ENCODE results near the gene THOC6. TPM values are rescaled to one million over a fixed set of nuclear protein-coding genes. Genes with fewer than 3 reads are reported as not detected.

The THOC6 gene
- total RNA-seq, 2 donors from 2014 or later: 19.0 to 24.7 TPM

- TF ChIP-seq CTCF (IDR thresholded peaks at IDR 0.05): peak; percentile 66
- Histone ChIP-seq H3K4me1 (ENCODE audit: control insufficient read depth in 1 of 2, low read depth in 2 of 2) (peaks cover 0 to 27% of the 10 kb centered on the region in 2 donors), H3K36me3 (peaks cover 12% of the 10 kb centered on the region), H3K4me3 (no peak overlapping the region), H3K9me3 (no peaks in the 10 kb centered on the region), H3K27ac (no peak overlapping the region), H3K27me3 (replicated peaks; ENCODE audit: insufficient read depth) (peaks cover 4% of the 10 kb centered on the region)
- no peak for ATAC-seq (ENCODE audit: insufficient number of reproducible peaks, low FRiP score, low read depth)
- no peak for DNase-seq (ENCODE audit: low spot score)
Observed at GRCh38 chr16:3027983-3028715, 4.3 kb downstream of the THOC6 start.

- ATAC-seq (ENCODE audit: insufficient number of reproducible peaks, low FRiP score, low read depth) (no peak), DNase-seq (ENCODE audit: low spot score) (no peak)
- no peak for TF ChIP-seq CTCF (IDR thresholded peaks at IDR 0.05)
- no peak overlapping the region for H3K27ac ChIP-seq
- H3K36me3 ChIP-seq: peaks cover 12% of the 10 kb centered on the region
- no peaks in the 10 kb centered on the region for H3K9me3 ChIP-seq
- H3K4me1 ChIP-seq (ENCODE audit: control insufficient read depth in 1 of 2, low read depth in 2 of 2): peaks cover 0 to 24% of the 10 kb centered on the region in 2 donors
- no peak overlapping the region for H3K4me3 ChIP-seq
- peaks cover 4% of the 10 kb centered on the region for H3K27me3 ChIP-seq (replicated peaks; ENCODE audit: insufficient read depth)
Observed at GRCh38 chr16:3028716-3029319, 5.0 kb downstream of the THOC6 start.

- ATAC-seq (ENCODE audit: insufficient number of reproducible peaks, low FRiP score, low read depth): no peak
- H3K4me3 ChIP-seq: peak overlapping the region; percentile 44
- H3K36me3 ChIP-seq: peaks cover 12% of the 10 kb centered on the region
- no peak overlapping the region for H3K27ac ChIP-seq
- DNase-seq (ENCODE audit: low spot score): no peak
- H3K27me3 ChIP-seq (replicated peaks; ENCODE audit: insufficient read depth): peaks cover 4% of the 10 kb centered on the region
- TF ChIP-seq CTCF (IDR thresholded peaks at IDR 0.05): no peak
- H3K4me1 ChIP-seq (ENCODE audit: control insufficient read depth in 1 of 2, low read depth in 2 of 2): peaks cover 0 to 20% of the 10 kb centered on the region in 2 donors
- H3K9me3 ChIP-seq: no peaks in the 10 kb centered on the region
Observed at GRCh38 chr16:3029491-3030221, 5.8 kb downstream of the THOC6 start.

GRCh38 chr16:3030222-3031212 is 6.7 kb downstream of the THOC6 start:
- peaks cover 4% of the 10 kb centered on the region for H3K27me3 ChIP-seq (replicated peaks; ENCODE audit: insufficient read depth)
- H3K4me1 ChIP-seq (ENCODE audit: control insufficient read depth in 1 of 2, low read depth in 2 of 2): peaks cover 0 to 11% of the 10 kb centered on the region in 2 donors
- DNase-seq (ENCODE audit: low spot score) (no peak), ATAC-seq (ENCODE audit: insufficient number of reproducible peaks, low FRiP score, low read depth) (no peak)
- TF ChIP-seq CTCF (IDR thresholded peaks at IDR 0.05): no peak
- no peak overlapping the region for H3K27ac ChIP-seq
- no peaks in the 10 kb centered on the region for H3K9me3 ChIP-seq
- H3K36me3 ChIP-seq: peaks cover 12% of the 10 kb centered on the region
- H3K4me3 ChIP-seq: no peak overlapping the region

All from thoracic aorta (tissue), 2 donors.